ENCODE data around the gene CYB5A.

DNA sequence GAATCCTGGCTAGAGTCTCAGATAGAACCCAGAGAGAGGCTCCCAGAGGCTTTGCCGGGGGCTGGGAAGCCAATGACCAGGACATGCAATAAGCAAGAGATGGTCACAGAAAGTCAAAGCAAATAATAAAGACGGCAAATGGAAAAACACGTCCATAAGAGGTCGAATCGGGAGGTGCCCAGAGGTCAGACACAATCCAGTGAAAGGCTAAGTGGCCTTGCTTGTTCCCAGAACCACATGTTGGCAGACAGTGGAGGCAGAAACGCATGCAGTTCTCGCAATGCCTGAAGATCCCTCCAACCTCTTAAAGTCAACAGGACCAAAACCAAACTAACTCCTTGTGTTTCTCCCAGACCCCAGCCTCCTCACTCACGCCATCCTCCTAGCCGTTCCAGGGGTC is 3.0 kb downstream of the CYB5A start:
- TF ChIP-seq, protein P1, sequence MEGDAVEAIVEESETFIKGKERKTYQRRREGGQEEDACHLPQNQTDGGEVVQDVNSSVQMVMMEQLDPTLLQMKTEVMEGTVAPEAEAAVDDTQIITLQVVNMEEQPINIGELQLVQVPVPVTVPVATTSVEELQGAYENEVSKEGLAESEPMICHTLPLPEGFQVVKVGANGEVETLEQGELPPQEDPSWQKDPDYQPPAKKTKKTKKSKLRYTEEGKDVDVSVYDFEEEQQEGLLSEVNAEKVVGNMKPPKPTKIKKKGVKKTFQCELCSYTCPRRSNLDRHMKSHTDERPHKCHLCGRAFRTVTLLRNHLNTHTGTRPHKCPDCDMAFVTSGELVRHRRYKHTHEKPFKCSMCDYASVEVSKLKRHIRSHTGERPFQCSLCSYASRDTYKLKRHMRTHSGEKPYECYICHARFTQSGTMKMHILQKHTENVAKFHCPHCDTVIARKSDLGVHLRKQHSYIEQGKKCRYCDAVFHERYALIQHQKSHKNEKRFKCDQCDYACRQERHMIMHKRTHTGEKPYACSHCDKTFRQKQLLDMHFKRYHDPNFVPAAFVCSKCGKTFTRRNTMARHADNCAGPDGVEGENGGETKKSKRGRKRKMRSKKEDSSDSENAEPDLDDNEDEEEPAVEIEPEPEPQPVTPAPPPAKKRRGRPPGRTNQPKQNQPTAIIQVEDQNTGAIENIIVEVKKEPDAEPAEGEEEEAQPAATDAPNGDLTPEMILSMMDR (IDR thresholded peaks at IDR 0.05): no peak
- peak; percentile 48 for TF ChIP-seq POLR2A (IDR thresholded peaks at IDR 0.05)
